SK-N-MC (cell line): Measurements from ENCODE around the gene RGS5.

Experiments
- EZH2 ChIP-seq: fragments of 200-600 bp; sonication (generic); IDR thresholded peaks from one replicate; pipeline ENCODE4 v1.6.1; 2017; ENCODE audit warnings: antibody characterized with exemption
- FOXP2 ChIP-seq: optimal IDR thresholded peaks from 2 replicates; pipeline ENCODE3; 2011; ENCODE audit warnings: mild to moderate bottlenecking, moderate library complexity; ENCODE audit not compliant: insufficient read depth; ENCODE audit errors: extremely low read length, control extremely low read depth
- POLR2AphosphoS5 ChIP-seq: IDR thresholded peaks from 2 replicates; pipeline ENCODE4 v1.6.1; 2012; ENCODE audit warnings: mild to moderate bottlenecking, low read depth, low read length, borderline replicate concordance

DNA sequence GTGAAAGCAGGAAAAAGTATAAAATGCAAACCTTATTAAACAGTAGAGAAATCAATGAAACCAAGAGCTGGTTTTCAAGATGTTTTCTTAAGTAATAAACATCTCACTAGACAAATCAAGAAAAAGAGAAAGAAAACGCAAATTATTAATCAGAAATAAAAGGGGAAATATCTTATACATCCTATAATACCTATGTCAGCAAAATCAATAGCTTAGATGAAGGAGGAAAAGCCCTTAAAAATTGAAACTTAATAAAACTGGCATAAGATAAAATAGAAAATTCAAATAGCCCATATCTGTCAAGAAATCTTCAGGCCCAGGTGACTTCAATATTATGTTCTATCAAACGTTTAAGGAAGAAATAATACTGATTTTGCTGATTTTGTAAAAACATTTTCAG is 74.4 kb downstream of the RGS5 start:
- TF ChIP-seq EZH2 = no peak
- TF ChIP-seq POLR2AphosphoS5 = no peak
- no peak for TF ChIP-seq FOXP2
